Ammon's horn (tissue), 1 donor: ENCODE results near the gene AFAP1.

Experiments
- DNase-seq: peaks from one replicate; pipeline ENCODE4 v3.0.0-alpha.2; 2016; ENCODE audit warnings: low spot score

Gene AFAP1

GRCh38 chr4:7968262-7968896 is 28.7 kb upstream of the AFAP1 start:
- DNase-seq = no peak

- DNase-seq = no peak
Observed at GRCh38 chr4:7967501-7968261, 28.0 kb upstream of the AFAP1 start.

GRCh38 chr4:7967063-7967440 is 27.4 kb upstream of the AFAP1 start:
- DNase-seq = no peak

DNA sequence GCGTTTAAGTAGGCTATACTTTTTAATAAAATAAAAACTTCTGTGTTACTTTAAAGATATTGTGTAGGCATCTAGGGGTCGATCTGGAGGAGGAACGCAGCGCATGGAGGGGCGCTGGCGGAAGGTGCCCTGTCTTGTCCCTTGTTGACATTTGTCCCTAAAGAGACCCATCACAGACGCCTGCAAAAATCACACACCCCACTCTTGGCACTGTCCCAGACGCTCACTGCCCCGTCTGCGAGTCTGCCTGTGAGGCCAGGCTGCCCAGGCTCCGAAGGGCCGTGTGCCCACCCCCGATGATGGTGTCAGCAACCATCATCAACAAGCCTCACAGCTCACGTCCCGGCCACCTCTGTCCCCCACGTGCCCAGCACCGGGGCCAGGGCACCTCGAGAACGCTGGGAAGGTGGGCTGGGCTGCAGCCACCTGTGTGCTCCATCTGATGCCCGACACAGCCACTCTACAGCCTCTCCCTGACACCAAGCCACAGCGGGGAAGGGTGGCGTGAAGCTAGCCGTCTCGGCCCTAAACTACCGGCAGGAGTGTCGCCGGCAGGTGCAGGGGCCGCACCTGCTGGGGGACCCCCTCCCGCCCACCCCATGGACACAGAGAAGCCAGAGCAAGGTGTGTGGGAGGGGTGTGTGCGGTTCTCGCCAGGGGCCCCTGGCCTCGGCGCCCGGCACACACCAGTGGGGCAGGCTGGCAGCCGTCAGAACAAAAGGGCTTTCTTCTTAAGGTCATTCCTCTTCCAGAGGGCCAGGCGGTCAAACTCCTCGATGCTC is 26.8 kb upstream of the AFAP1 start:
- DNase-seq = no peak

DNA sequence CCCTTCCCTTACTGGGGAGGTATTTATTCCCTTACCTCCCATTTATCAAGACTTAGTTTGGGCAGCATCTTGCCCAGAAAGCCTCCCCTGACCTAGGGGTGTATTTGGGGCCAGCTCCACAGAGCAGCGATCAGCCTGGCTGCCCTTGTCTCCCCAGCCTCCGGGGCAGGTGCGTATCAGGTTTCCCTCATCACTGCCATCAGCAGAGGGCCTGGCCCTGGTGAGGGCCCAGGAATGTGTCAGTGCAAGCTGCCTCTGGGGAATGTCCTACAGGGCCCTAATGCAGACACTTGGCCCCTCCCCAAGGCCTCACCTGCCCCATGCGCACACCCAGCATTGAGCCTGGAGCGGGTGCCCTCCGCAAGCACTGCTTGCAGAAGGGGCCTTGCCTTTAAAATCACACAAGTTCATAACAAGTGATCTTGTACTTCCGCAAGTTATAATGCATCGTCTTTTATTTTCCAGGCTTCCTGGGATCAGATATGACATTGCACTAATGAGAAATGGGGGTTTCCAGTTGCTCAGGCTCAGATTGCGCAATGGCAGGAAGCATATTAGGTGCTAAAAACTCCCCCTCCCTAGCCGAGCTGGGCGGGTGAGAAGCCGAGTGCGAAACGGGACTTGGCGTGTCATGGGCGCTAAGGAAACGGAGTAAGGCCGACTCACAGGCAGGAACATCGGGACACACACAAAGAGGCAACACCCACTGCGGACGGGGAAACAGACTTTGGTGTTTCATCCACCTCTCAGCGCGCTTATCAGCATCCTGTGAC is 25.4 kb upstream of the AFAP1 start:
- no peak for DNase-seq

DNA sequence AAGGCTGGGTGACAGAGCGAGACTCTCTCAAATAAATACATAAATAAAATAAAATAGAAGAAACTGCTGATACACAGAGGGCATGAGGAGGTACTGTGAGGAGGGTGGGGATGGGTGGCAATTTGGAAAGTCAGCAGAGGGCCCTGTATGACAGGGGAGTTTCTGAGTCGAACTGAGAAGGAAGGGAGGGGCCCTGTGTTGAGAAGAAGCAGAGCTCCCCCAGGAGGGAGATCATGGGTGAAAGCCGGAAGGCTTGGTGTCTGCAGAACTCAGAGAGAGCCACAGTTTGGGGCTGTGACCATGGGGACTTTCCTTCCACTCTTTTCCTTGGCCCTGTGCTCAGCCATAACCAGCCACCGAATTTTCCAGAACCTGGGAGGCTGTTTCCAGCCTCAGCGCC is 24.8 kb upstream of the AFAP1 start:
- no peak for DNase-seq

DNA sequence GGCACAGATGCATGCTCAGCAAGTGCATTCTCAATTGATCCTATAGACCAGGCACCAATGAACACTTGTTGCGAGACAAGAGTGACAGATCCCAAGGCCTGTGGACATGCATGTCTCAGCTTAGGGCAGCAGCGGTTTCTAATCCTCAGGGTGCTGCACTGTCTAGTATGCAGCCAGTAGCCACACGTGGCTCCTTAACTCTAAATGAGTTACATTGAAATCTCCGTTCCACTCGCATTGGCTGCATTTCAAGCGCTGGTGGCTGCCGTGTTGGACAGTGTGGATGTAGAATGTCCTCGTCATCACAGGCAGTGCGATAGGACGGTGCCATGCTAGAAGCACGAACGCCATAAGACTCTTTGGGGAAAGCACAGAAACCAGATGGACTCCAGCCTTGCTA is 24.0 kb upstream of the AFAP1 start:
- DNase-seq = no peak

GRCh38 chr4:7962609-7963508 is 23.2 kb upstream of the AFAP1 start:
- DNase-seq = no peak

- DNase-seq = no peak
Observed at GRCh38 chr4:7960790-7961655, 21.4 kb upstream of the AFAP1 start.

GRCh38 chr4:7960017-7960789 is 20.5 kb upstream of the AFAP1 start:
- DNase-seq = no peak

GRCh38 chr4:7959078-7959477 is 19.4 kb upstream of the AFAP1 start:
- DNase-seq = no peak

DNA sequence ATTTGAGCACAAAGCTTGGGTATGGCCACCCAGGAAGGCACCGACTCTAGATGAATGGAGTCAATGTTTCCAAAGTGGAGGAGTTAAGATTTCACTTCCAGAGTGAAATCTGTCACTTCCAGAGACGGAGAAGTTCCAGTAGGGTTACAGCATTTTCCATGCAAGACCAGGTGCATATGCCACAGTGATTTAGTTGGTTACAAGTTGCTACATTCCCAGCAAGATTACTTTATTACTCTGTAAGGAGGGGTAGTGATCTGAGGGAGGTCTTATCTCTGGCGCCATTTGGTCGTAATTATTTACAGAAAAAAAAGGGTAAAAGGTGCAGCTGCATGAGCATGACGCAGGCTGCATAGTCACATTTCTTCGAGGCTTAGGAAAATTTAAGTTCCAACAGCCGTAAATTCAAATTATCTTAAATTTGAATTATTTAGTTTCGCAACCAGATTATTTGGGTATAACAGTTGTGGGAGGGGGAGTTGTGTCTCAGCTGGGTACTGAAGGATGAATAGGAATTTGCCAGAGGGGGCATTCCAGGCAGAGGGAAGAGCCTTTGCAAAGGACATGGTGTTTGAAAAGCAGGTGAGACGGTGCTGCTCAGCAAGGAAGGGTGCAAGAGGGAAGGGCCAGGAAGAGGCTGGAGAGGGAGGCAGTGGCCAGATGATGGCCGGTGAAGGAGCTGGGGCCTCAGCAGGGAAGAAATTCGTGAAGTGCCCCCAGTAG is 17.4 kb upstream of the AFAP1 start:
- DNase-seq = no peak

DNA sequence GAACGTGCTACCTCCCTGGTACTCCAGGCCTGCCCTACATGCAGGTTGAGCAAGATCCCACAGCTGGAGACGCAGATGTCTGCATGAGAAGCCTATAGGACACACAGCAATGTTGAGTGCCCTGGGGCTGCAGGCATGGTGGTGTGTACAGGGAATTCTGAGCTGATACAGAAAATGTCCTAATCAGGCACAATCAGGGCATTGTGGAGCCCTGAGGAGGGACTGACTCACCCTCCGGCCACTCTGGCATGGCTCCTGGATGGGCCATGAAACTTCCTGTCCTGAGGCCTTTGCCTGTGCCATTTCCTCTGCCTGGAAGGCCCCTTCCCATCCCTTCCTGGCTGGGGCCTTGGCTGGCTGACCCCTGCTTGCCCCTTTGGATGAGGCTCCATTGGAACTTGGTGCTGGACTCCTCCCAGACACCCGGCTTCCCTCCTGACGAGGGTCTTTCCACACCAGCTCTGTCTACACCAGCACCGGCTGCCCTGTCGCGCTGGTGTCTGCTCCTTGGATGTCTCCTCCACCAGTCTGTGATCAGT is 16.7 kb upstream of the AFAP1 start:
- peak; percentile 50 for DNase-seq

GRCh38 chr4:7955393-7955792 is 15.7 kb upstream of the AFAP1 start:
- DNase-seq = no peak

DNA sequence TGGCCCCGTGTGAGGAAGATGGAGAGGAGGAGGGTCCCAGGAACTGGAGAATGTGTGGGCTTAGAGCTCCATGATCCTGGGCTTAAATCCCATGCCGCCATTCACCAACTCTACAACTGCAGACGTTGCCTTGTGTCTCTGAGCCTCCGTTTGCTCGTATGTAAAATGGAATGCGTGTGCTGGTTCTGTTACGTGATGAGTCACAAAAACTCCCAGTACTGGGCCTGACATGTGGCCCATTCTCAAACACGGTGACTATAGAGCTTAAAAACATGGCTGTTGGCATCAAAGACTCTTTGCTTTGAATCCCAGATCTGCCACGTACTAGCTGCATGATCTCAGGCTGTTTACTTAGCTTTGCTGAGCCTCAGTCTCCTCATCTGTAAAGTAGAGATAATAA is 13.0 kb upstream of the AFAP1 start:
- DNase-seq = no peak

- DNase-seq = no peak
Observed at GRCh38 chr4:7950301-7951092, 10.8 kb upstream of the AFAP1 start.

GRCh38 chr4:7949759-7950158 is 10.1 kb upstream of the AFAP1 start:
- DNase-seq = no peak

GRCh38 chr4:7947927-7948326 is 8.3 kb upstream of the AFAP1 start:
- no peak for DNase-seq
